Measurements from ENCODE around the gene DCLK1.

DCLK1 gene

GRCh38 chr13:35848336-35849255 is 282.6 kb downstream of the DCLK1 start:
- no peak overlapping the region for H3K4me3 Mint-ChIP-seq
- no peaks in the 10 kb centered on the region for H3K27me3 Mint-ChIP-seq
- no peaks in the 10 kb centered on the region for H3K36me3 Mint-ChIP-seq (ENCODE audit: insufficient read depth)
- H3K4me1 Mint-ChIP-seq, result no peaks in the 10 kb centered on the region
- DNase-seq (ENCODE audit: low spot score in 2 of 2) (no peak), ATAC-seq (replicated peaks; ENCODE audit: extremely low read depth, poor library complexity, severe bottlenecking) (no peak)
- H3K9me3 Mint-ChIP-seq, result peaks cover 6% of the 10 kb centered on the region
- H3K27ac Mint-ChIP-seq (ENCODE audit: low read depth), result no peak overlapping the region

- DNase-seq (ENCODE audit: low spot score in 2 of 2) (no peak), ATAC-seq (replicated peaks; ENCODE audit: extremely low read depth, poor library complexity, severe bottlenecking) (no peak)
- H3K27ac Mint-ChIP-seq (ENCODE audit: low read depth), result no peak overlapping the region
- no peak overlapping the region for H3K4me3 Mint-ChIP-seq
- H3K36me3 Mint-ChIP-seq (ENCODE audit: insufficient read depth), result no peaks in the 10 kb centered on the region
- no peaks in the 10 kb centered on the region for H3K27me3 Mint-ChIP-seq
- peaks cover 10% of the 10 kb centered on the region for H3K9me3 Mint-ChIP-seq
- no peaks in the 10 kb centered on the region for H3K4me1 Mint-ChIP-seq
Observed at GRCh38 chr13:35843272-35843671, 287.9 kb downstream of the DCLK1 start.

- no peaks in the 10 kb centered on the region for H3K36me3 Mint-ChIP-seq (ENCODE audit: insufficient read depth)
- H3K27ac Mint-ChIP-seq (ENCODE audit: low read depth), result no peak overlapping the region
- no peaks in the 10 kb centered on the region for H3K27me3 Mint-ChIP-seq
- no peak for ATAC-seq (replicated peaks; ENCODE audit: extremely low read depth, poor library complexity, severe bottlenecking)
- no peaks in the 10 kb centered on the region for H3K4me1 Mint-ChIP-seq
- DNase-seq (ENCODE audit: low spot score in 2 of 2), result no peak
- no peak overlapping the region for H3K4me3 Mint-ChIP-seq
- H3K9me3 Mint-ChIP-seq, result peaks cover 11% of the 10 kb centered on the region
Observed at GRCh38 chr13:35841060-35841521, 290.1 kb downstream of the DCLK1 start.

- H3K9me3 Mint-ChIP-seq, result peaks cover 16% of the 10 kb centered on the region
- DNase-seq (ENCODE audit: low spot score in 2 of 2) (no peak), ATAC-seq (replicated peaks; ENCODE audit: extremely low read depth, poor library complexity, severe bottlenecking) (no peak)
- H3K36me3 Mint-ChIP-seq (ENCODE audit: insufficient read depth), result no peaks in the 10 kb centered on the region
- no peak overlapping the region for H3K4me3 Mint-ChIP-seq
- no peaks in the 10 kb centered on the region for H3K27me3 Mint-ChIP-seq
- H3K4me1 Mint-ChIP-seq, result no peaks in the 10 kb centered on the region
- H3K27ac Mint-ChIP-seq (ENCODE audit: low read depth), result no peak overlapping the region
Observed at GRCh38 chr13:35839806-35840205, 291.4 kb downstream of the DCLK1 start.

- no peaks in the 10 kb centered on the region for H3K27me3 Mint-ChIP-seq
- no peak for ATAC-seq (replicated peaks; ENCODE audit: extremely low read depth, poor library complexity, severe bottlenecking)
- no peak overlapping the region for H3K27ac Mint-ChIP-seq (ENCODE audit: low read depth)
- DNase-seq (ENCODE audit: low spot score in 2 of 2), result no peak
- no peaks in the 10 kb centered on the region for H3K4me1 Mint-ChIP-seq
- H3K36me3 Mint-ChIP-seq (ENCODE audit: insufficient read depth), result no peaks in the 10 kb centered on the region
- peaks cover 16% of the 10 kb centered on the region for H3K9me3 Mint-ChIP-seq
- no peak overlapping the region for H3K4me3 Mint-ChIP-seq
Observed at GRCh38 chr13:35838356-35838755, 292.8 kb downstream of the DCLK1 start.

GRCh38 chr13:35836446-35836845 is 294.7 kb downstream of the DCLK1 start:
- Mint-ChIP-seq H3K9me3 (peaks cover 12% of the 10 kb centered on the region), H3K4me1 (no peaks in the 10 kb centered on the region), H3K27ac (ENCODE audit: low read depth) (no peak overlapping the region)

GRCh38 chr13:35835989-35836388 is 295.2 kb downstream of the DCLK1 start:
- DNase-seq (ENCODE audit: low spot score in 2 of 2), result no peak
- H3K4me1 Mint-ChIP-seq, result no peaks in the 10 kb centered on the region
- ATAC-seq (replicated peaks; ENCODE audit: extremely low read depth, poor library complexity, severe bottlenecking), result no peak
- H3K36me3 Mint-ChIP-seq (ENCODE audit: insufficient read depth), result no peaks in the 10 kb centered on the region
- peaks cover 12% of the 10 kb centered on the region for H3K9me3 Mint-ChIP-seq
- no peaks in the 10 kb centered on the region for H3K27me3 Mint-ChIP-seq
- no peak overlapping the region for H3K27ac Mint-ChIP-seq (ENCODE audit: low read depth)
- H3K4me3 Mint-ChIP-seq, result no peak overlapping the region

More at GRCh38 chr13:35836446-35836845, 294.7 kb downstream of the DCLK1 start:
- H3K27me3 Mint-ChIP-seq, result no peaks in the 10 kb centered on the region
- no peak overlapping the region for H3K4me3 Mint-ChIP-seq
- ATAC-seq (replicated peaks; ENCODE audit: extremely low read depth, poor library complexity, severe bottlenecking), result no peak
- no peak for DNase-seq (ENCODE audit: low spot score in 2 of 2)
- no peaks in the 10 kb centered on the region for H3K36me3 Mint-ChIP-seq (ENCODE audit: insufficient read depth)

- ATAC-seq (replicated peaks; ENCODE audit: extremely low read depth, poor library complexity, severe bottlenecking) (no peak), DNase-seq (ENCODE audit: low spot score in 2 of 2) (no peak)
- no peaks in the 10 kb centered on the region for H3K4me1 Mint-ChIP-seq
- no peak overlapping the region for H3K4me3 Mint-ChIP-seq
- H3K9me3 Mint-ChIP-seq, result peaks cover 12% of the 10 kb centered on the region
- no peaks in the 10 kb centered on the region for H3K36me3 Mint-ChIP-seq (ENCODE audit: insufficient read depth)
- H3K27me3 Mint-ChIP-seq, result no peaks in the 10 kb centered on the region
- no peak overlapping the region for H3K27ac Mint-ChIP-seq (ENCODE audit: low read depth)
Observed at GRCh38 chr13:35833608-35834275, 297.4 kb downstream of the DCLK1 start.

- Mint-ChIP-seq H3K36me3 (ENCODE audit: insufficient read depth) (no peaks in the 10 kb centered on the region), H3K4me1 (no peaks in the 10 kb centered on the region), H3K27me3 (no peaks in the 10 kb centered on the region), H3K4me3 (no peak overlapping the region), H3K9me3 (peaks cover 11% of the 10 kb centered on the region), H3K27ac (ENCODE audit: low read depth) (no peak overlapping the region)
- no peak for DNase-seq (ENCODE audit: low spot score in 2 of 2)
- no peak for ATAC-seq (replicated peaks; ENCODE audit: extremely low read depth, poor library complexity, severe bottlenecking)
Observed at GRCh38 chr13:35833031-35833430, 298.2 kb downstream of the DCLK1 start.

- no peak overlapping the region for H3K27ac Mint-ChIP-seq (ENCODE audit: low read depth)
- H3K36me3 Mint-ChIP-seq (ENCODE audit: insufficient read depth), result no peaks in the 10 kb centered on the region
- no peaks in the 10 kb centered on the region for H3K27me3 Mint-ChIP-seq
- ATAC-seq (replicated peaks; ENCODE audit: extremely low read depth, poor library complexity, severe bottlenecking) (no peak), DNase-seq (ENCODE audit: low spot score in 2 of 2) (no peak)
- H3K4me1 Mint-ChIP-seq, result no peaks in the 10 kb centered on the region
- peaks cover 11% of the 10 kb centered on the region for H3K9me3 Mint-ChIP-seq
- no peak overlapping the region for H3K4me3 Mint-ChIP-seq
Observed at GRCh38 chr13:35832551-35832950, 298.6 kb downstream of the DCLK1 start.

- ATAC-seq (replicated peaks; ENCODE audit: extremely low read depth, poor library complexity, severe bottlenecking) (no peak), DNase-seq (ENCODE audit: low spot score in 2 of 2) (no peak)
- Mint-ChIP-seq H3K4me3 (no peak overlapping the region), H3K9me3 (peaks cover 8% of the 10 kb centered on the region), H3K27me3 (no peaks in the 10 kb centered on the region), H3K4me1 (no peaks in the 10 kb centered on the region), H3K36me3 (ENCODE audit: insufficient read depth) (no peaks in the 10 kb centered on the region), H3K27ac (ENCODE audit: low read depth) (no peak overlapping the region)
Observed at GRCh38 chr13:35830850-35831450, 300.2 kb downstream of the DCLK1 start.

- Mint-ChIP-seq H3K36me3 (ENCODE audit: insufficient read depth) (no peaks in the 10 kb centered on the region), H3K4me1 (no peaks in the 10 kb centered on the region), H3K9me3 (peaks cover 12% of the 10 kb centered on the region), H3K4me3 (no peak overlapping the region), H3K27me3 (no peaks in the 10 kb centered on the region), H3K27ac (ENCODE audit: low read depth) (no peak overlapping the region)
- no peak for ATAC-seq (replicated peaks; ENCODE audit: extremely low read depth, poor library complexity, severe bottlenecking)
- no peak for DNase-seq (ENCODE audit: low spot score in 2 of 2)
Observed at GRCh38 chr13:35826626-35827254, 304.4 kb downstream of the DCLK1 start.

All from central memory CD8-positive, alpha-beta T cell (primary cell).